GM21529 (cell line): ENCODE data around the gene FGD2.

Source experiments
- ATAC-seq: cut with Tn5 transposase; IDR thresholded peaks from one replicate; pipeline ENCODE4 v1.9.1; 2021; ENCODE audit not compliant: unreplicated experiment

Gene FGD2

GRCh38 chr6:36970892-36971842 lies 34.3 kb upstream of the FGD2 start:
- no peak for ATAC-seq

- no peak for ATAC-seq
These were observed 33.4 kb upstream of the FGD2 start for GRCh38 chr6:36971921-36972673.

- ATAC-seq = no peak
These were observed 32.3 kb upstream of the FGD2 start for GRCh38 chr6:36973190-36973589.

GRCh38 chr6:36973647-36974046 lies 31.8 kb upstream of the FGD2 start:
- no peak for ATAC-seq

- no peak for ATAC-seq
These were observed 30.0 kb upstream of the FGD2 start for GRCh38 chr6:36975231-36976006.

GRCh38 chr6:36976007-36976264 lies 29.5 kb upstream of the FGD2 start:
- ATAC-seq = no peak

- ATAC-seq = no peak
These were observed 28.9 kb upstream of the FGD2 start for GRCh38 chr6:36976509-36976908.

- no peak for ATAC-seq
These were observed 28.5 kb upstream of the FGD2 start for GRCh38 chr6:36976931-36977330.

- no peak for ATAC-seq
These were observed 27.9 kb upstream of the FGD2 start for GRCh38 chr6:36977470-36977941.

GRCh38 chr6:36978421-36979346 lies 26.8 kb upstream of the FGD2 start:
- ATAC-seq = no peak

GRCh38 chr6:36979347-36979742 lies 26.1 kb upstream of the FGD2 start:
- no peak for ATAC-seq

- ATAC-seq = no peak
These were observed 25.3 kb upstream of the FGD2 start for GRCh38 chr6:36980129-36980528.

- no peak for ATAC-seq
These were observed 24.4 kb upstream of the FGD2 start for GRCh38 chr6:36980876-36981619.

GRCh38 chr6:36983538-36983937 lies 21.9 kb upstream of the FGD2 start:
- no peak for ATAC-seq

- no peak for ATAC-seq
These were observed 20.7 kb upstream of the FGD2 start for GRCh38 chr6:36984581-36985416.

- no peak for ATAC-seq
These were observed 20.0 kb upstream of the FGD2 start for GRCh38 chr6:36985417-36985807.

GRCh38 chr6:36985808-36986703 lies 19.4 kb upstream of the FGD2 start, which contains the start of gene MTCH1:
TSS of gene MTCH1 (minus strand) at chr6:36986196. CDS start at chr6:36986173, 23 bp downstream.
- peak; percentile 82 for ATAC-seq

GRCh38 chr6:36986704-36987047 lies 18.8 kb upstream of the FGD2 start:
- ATAC-seq = no peak
